ENCODE results near the gene BMP6. TPM values are rescaled to one million over a fixed set of nuclear protein-coding genes. Genes with fewer than 3 reads are reported as not detected.

BMP6 gene
- polyA plus RNA-seq, 1 donor (not counting 4 experiments of a cell fraction or from before 2014, with no cell fraction given): 0.05 TPM

DNA sequence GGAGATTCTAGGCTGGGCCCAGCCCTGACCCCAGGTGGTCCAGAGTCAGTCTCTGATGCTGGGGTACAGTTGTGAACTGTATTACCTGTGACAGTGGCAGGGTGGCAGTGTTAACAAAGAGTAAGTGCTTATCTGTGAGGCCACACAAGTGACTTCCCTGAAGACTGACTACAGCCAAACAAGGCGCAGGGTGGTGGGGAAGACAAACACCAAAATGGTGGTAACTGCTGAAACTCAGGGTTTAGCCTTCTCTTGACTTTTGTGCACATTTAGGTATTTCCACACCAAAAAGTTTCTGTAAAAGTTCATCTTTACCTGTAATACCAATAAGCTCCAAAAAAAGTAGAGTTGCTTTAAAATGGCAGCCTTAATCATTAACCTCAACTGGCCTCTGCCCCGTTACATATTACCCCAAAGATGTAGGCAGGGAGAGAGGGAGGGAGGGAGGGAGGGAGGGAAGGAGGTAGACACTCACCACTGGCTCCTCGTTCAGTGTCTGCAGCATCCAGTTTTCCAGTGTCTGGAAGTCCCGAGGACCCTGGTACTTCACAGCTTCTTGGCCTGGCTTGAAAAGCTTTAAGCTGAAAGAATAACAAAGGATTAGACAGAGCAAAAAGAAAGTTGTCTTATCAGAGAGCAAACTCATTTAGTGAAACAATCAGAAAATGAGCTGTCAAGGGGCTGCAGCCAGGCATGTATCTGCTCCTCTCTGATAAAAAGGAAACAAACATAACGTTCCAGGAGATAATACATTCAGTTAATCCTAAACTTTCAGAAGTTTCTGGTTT, 173.4 kb downstream of the BMP6 start:
- H3K4me1 ChIP-seq (ENCODE audit: control insufficient read depth, extremely low read depth, insufficient read depth, low read length): no peaks in the 10 kb centered on the region
- dilution Hi-C loops (cut with MboI; ENCODE audit: extremely low pct_ligation_motif_present, low sequenced_read_pairs): no loop called here
- no peak overlapping the region for H3K9ac ChIP-seq (ENCODE audit: control insufficient read depth, extremely low read depth, insufficient read depth, low read length)
- no peaks in the 10 kb centered on the region for H4K20me1 ChIP-seq (ENCODE audit: control insufficient read depth, extremely low read depth, insufficient read depth, low read length)
- no peaks in the 10 kb centered on the region for H3K27me3 ChIP-seq (ENCODE audit: control insufficient read depth, extremely low read depth, insufficient read depth, low read length)
- no peaks in the 10 kb centered on the region for H3K9me1 ChIP-seq (ENCODE audit: control insufficient read depth, extremely low read depth, insufficient read depth, low read length)
- peaks cover 33 to 53% of the 10 kb centered on the region in 2 experiments for H3K36me3 ChIP-seq (ENCODE audit: control insufficient read depth in 2 of 2, extremely low read depth in 1 of 2, insufficient read depth in 2 of 2, low read length in 2 of 2)
- DNase-seq (ENCODE audit: low read depth, low spot score) (no peak), FAIRE-seq (no peak)
- peaks cover 5% of the 10 kb centered on the region for H3K79me2 ChIP-seq (ENCODE audit: control insufficient read depth, insufficient read depth, low read length)
- H3K27ac ChIP-seq (ENCODE audit: control insufficient read depth, insufficient read depth, low read length): no peak overlapping the region
- no peak overlapping the region for H3K4me3 ChIP-seq (ENCODE audit: control insufficient read depth in 2 of 3, extremely low read depth in 1 of 3, insufficient read depth in 2 of 3, low read depth in 1 of 3, low read length in 3 of 3)
- TF ChIP-seq, protein P1, sequence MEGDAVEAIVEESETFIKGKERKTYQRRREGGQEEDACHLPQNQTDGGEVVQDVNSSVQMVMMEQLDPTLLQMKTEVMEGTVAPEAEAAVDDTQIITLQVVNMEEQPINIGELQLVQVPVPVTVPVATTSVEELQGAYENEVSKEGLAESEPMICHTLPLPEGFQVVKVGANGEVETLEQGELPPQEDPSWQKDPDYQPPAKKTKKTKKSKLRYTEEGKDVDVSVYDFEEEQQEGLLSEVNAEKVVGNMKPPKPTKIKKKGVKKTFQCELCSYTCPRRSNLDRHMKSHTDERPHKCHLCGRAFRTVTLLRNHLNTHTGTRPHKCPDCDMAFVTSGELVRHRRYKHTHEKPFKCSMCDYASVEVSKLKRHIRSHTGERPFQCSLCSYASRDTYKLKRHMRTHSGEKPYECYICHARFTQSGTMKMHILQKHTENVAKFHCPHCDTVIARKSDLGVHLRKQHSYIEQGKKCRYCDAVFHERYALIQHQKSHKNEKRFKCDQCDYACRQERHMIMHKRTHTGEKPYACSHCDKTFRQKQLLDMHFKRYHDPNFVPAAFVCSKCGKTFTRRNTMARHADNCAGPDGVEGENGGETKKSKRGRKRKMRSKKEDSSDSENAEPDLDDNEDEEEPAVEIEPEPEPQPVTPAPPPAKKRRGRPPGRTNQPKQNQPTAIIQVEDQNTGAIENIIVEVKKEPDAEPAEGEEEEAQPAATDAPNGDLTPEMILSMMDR (optimal IDR thresholded peaks at IDR 0.05 in 1 of 3, IDR thresholded peaks at IDR 0.05 in 1 of 3, conservative IDR thresholded peaks at IDR 0.05 in 1 of 3; ENCODE audit: extremely low read depth in 1 of 3, insufficient read depth in 2 of 3, low read length in 3 of 3): no peak
- TF ChIP-seq EZH2 (IDR thresholded peaks at IDR 0.05; ENCODE audit: low read length): no peak
- no peaks in the 10 kb centered on the region for H3K9me3 ChIP-seq (ENCODE audit: control insufficient read depth, low read depth, low read length)
- H3K4me2 ChIP-seq (ENCODE audit: control insufficient read depth, extremely low read depth, insufficient read depth, low read depth, low read length): no peak overlapping the region
- no peak overlapping the region for H2AFZ ChIP-seq (ENCODE audit: control insufficient read depth, low read length)

DNA sequence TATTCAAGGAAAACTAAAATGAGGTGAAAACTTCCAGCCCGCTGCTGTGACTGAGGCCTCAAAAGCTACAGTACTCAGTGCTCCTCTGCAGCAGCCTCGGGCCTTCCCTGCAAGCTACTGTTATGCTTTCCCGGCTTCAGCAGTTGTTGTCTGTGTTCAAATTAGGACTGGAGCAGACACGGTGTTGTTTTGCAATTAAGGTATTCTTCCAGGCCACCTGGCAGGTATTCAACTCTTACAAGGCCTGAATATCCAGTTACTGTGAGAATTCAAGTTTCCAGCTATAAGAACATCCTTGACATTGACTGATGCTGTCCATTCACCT, 174.0 kb downstream of the BMP6 start:
- H4K20me1 ChIP-seq (ENCODE audit: control insufficient read depth, extremely low read depth, insufficient read depth, low read length): no peaks in the 10 kb centered on the region
- H3K27me3 ChIP-seq (ENCODE audit: control insufficient read depth, extremely low read depth, insufficient read depth, low read length): no peaks in the 10 kb centered on the region
- DNase-seq (ENCODE audit: low read depth, low spot score) (no peak), FAIRE-seq (no peak)
- no peak overlapping the region for H3K27ac ChIP-seq (ENCODE audit: control insufficient read depth, insufficient read depth, low read length)
- no peaks in the 10 kb centered on the region for H3K9me3 ChIP-seq (ENCODE audit: control insufficient read depth, low read depth, low read length)
- dilution Hi-C loops (cut with MboI; ENCODE audit: extremely low pct_ligation_motif_present, low sequenced_read_pairs): no loop called here
- H3K9ac ChIP-seq (ENCODE audit: control insufficient read depth, extremely low read depth, insufficient read depth, low read length): no peak overlapping the region
- no peaks in the 10 kb centered on the region for H3K9me1 ChIP-seq (ENCODE audit: control insufficient read depth, extremely low read depth, insufficient read depth, low read length)
- TF ChIP-seq, protein P1 (optimal IDR thresholded peaks at IDR 0.05 in 1 of 3, IDR thresholded peaks at IDR 0.05 in 1 of 3, conservative IDR thresholded peaks at IDR 0.05 in 1 of 3; ENCODE audit: extremely low read depth in 1 of 3, insufficient read depth in 2 of 3, low read length in 3 of 3): no peak
- no peak for TF ChIP-seq EZH2 (IDR thresholded peaks at IDR 0.05; ENCODE audit: low read length)
- H3K79me2 ChIP-seq (ENCODE audit: control insufficient read depth, insufficient read depth, low read length): peaks cover 5% of the 10 kb centered on the region
- H3K4me3 ChIP-seq (ENCODE audit: control insufficient read depth in 2 of 3, extremely low read depth in 1 of 3, insufficient read depth in 2 of 3, low read depth in 1 of 3, low read length in 3 of 3): no peak overlapping the region
- H3K36me3 ChIP-seq (ENCODE audit: control insufficient read depth in 2 of 2, extremely low read depth in 1 of 2, insufficient read depth in 2 of 2, low read length in 2 of 2): peaks cover 34 to 54% of the 10 kb centered on the region in 2 experiments
- H3K4me2 ChIP-seq (ENCODE audit: control insufficient read depth, extremely low read depth, insufficient read depth, low read depth, low read length): no peak overlapping the region
- no peak overlapping the region for H2AFZ ChIP-seq (ENCODE audit: control insufficient read depth, low read length)
- no peaks in the 10 kb centered on the region for H3K4me1 ChIP-seq (ENCODE audit: control insufficient read depth, extremely low read depth, insufficient read depth, low read length)

Measured in keratinocyte (primary cell).